CD1c-positive myeloid dendritic cell (primary cell): ENCODE data around the gene RXFP2.

Experiments used
- DNase-seq: peaks from one replicate; pipeline ENCODE4 v3.0.0-alpha.2; 2016; ENCODE audit errors: extremely low spot score

The RXFP2 gene

DNA sequence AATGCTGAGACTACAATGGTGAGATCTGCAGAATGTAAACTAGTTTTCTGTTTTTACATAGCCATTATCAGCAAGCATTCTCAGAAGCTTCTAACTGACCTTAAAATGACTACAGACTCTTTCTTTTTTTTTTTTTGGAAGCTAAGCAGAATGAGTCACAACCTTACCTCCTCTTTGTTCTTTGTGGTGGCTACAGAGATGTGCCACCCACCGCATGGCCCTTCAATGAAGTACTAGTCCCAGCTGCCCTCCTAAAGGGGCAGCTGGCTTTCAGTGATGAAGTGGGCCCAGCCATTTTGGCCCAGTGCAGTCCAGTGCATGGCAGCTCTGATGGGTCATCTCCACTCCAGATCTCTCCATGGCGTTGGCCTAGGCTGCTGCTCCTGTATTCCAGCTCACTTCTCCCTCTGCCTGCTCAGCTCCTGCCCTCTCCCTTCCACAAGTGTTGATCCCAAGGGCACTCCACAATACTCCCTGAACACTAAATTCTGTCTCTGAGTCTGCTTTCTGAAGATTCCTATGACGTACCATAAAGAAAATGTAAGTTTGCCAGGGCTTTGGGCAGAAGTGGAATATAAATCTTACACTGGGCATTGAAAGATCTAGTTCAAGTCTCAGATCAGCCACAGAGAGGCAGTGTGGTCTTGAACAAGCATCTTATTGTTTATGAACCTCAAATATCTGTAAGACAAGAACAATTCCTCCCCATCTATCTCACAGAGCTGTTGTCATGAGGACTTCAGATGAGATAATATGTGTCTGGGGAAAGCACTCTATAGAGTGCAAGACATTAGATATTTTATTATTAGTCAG, 85.6 kb downstream of the RXFP2 start:
- DNase-seq: no peak

- no peak for DNase-seq
Observed at GRCh38 chr13:31826521-31826920, 87.2 kb downstream of the RXFP2 start.

GRCh38 chr13:31827707-31828106, 88.4 kb downstream of the RXFP2 start:
- no peak for DNase-seq

DNA sequence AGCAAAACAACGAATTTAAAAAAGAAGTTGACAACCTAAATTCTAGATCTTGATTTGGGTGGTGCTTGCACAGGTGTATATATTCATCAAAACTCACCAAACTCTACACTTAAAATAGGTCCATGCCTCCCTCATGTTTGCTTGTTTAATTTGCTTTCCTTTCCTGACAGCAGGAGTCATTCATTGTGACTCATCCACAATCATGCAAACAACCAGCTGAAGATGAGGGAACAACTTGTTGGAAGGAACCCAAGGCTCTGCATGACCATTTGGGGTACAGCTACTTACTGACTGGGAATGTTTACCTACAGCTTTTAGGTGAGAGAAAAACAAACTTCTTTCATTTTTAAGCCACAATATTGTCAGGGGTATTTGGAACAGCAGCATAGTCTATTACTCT, 96.6 kb downstream of the RXFP2 start:
- no peak for DNase-seq

DNA sequence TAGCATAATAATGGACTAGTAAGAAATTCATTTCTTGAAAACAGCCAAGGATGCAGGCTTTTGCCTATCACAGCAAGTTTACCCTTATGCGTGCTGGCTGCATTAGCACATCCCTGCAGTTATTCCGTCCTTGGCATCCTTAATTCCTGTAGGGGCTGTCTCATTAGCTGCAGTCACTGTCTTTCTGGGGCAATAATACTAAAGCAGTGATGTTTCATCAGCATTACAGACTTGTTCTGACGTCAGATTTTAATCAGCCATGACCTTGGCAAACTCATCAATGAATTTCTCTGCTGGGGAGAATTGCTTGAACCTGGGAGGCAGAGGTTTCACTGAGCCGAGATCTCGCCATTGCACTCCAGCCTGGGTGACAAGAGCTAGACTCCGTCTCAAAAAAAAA, 103.7 kb downstream of the RXFP2 start:
- no peak for DNase-seq

DNA sequence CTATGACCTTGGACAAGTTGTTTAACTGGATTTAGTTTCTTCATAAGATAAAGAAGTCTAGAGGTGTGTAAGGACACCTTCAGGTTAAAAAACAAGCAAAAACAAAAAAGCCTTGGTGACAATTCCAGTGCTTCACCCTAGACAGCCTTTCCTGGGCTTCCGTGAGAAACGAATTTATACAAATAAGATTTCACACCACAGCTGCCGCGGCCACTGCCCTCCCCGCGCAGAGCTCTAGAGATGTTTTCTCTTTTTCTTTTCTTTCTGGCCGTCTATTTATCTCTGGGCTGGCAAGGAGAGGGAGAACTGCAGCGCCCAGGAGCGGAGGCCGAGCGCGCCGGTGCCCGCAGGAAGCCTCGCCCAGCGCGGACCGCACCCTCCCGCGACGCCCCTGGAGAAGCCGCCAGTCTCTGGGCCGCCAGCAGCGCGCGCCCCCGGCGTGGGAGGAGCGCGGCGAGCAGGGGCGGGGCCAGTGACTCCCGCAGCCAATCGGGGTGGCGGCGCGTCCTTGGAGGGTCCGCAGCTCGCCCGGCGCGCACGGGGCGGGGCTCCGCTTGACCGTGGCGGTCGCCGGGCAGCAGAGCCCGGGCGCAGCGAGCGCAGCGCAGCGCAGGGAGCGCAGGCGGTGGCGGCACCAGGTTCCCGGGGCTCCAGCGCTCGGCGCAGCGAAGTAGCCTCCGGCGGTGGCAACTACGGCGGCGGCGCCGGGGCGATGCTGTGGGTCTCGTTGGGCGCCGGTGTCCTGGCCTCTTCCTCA, 107.0 kb downstream of the RXFP2 start:
- DNase-seq: peak; percentile 94

DNA sequence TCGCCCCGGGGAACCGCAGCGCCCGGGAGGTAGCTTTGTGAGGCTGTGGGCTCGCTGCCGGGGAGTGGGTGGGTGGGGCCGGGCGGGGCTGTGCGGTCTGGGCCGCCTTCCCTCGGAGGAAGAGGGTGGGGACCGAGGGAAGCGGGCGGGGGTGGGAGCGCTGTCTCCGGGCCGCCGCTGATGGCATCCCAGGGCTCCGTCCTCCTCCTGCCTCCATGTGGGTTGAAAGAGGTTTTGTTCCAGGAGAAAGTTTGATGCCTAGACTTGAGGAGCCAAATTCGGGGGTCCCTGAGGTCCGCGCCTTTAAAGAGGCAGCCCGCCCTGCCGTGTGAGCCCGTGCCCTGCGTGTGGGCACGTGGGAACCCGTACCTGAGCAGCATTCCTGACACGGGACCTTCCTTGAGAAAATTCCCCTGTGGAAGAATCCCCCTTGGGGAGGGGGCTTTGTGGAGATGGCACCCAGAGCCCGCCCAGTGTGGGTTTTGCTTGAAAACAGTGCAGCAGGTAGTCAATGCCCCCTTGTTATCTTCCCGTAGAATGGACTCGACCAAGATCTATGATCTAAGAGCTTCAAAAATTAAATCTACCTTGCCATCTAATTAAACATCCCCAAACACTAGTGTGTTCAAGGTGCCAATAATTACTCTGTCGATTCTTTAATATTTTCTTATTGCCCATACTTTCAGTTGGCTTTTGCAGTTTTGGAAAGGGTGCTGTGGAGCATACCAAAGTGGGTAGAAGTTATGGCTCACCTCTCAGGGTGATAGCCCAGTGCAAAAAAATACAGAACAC, 107.8 kb downstream of the RXFP2 start:
- peak; percentile 37 for DNase-seq

GRCh38 chr13:31848621-31849020, 109.3 kb downstream of the RXFP2 start:
- DNase-seq: no peak

DNA sequence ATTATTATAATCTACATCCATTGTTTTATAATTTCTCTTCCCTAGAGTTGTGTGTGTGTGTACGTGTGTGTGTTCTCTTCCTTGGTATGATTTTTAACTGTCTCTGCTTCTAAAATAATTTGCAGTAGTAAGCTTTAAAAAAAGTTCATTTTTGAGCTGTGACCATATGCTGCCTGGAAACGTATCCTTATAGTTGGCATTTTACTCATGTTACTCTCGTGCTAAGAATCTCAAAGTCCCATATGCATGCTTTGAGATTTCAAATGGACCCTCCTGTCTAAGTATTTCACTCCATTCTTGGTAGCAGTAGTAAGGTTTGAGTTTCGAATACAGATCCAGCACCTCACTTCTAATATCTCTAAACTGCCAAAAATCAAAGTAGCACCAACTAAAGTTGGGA, 109.9 kb downstream of the RXFP2 start:
- DNase-seq: no peak

- no peak for DNase-seq
Observed at GRCh38 chr13:31850041-31850555, 110.8 kb downstream of the RXFP2 start.

DNA sequence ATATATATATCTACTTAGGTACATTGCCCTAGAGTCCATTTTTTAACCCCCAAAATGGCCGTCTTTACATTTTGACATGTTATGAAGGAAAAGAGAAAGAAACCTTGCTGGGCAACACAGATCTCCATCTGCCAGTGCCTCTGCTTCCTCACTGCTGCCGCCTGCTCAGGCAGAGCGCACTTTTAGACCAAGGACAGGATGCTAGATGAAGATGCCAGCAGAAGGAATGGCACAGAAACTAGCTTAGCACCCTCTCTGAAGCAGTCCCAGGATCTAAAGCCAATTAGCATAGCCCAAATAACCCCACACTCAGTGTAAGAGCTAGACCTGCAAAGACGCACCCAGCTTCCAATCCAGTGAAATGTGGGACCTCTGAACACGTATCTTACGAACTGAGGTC, 111.9 kb downstream of the RXFP2 start:
- DNase-seq: no peak
